ENCODE results near the gene WDR48.
"Not testable (repeated sequence)": the region's sequence is repeated elsewhere in the genome, so short reads cannot be mapped to it uniquely, and the experiment has no call there.

The WDR48 gene

GRCh38 chr3:39024497-39024896 lies 27.3 kb upstream of the WDR48 start:
- Histone ChIP-seq H3K4me3 (ENCODE audit: low read length) (no peak overlapping the region), H3K27me3 (ENCODE audit: control insufficient read depth, insufficient read depth, low read length) (no peaks in the 10 kb centered on the region), H3K4me1 (ENCODE audit: control insufficient read depth, insufficient read depth, low read length) (no peaks in the 10 kb centered on the region), H3K27ac (ENCODE audit: low read length) (no peak overlapping the region), H3K36me3 (ENCODE audit: control insufficient read depth, insufficient read depth, low read length) (no peaks in the 10 kb centered on the region), H3K9me3 (ENCODE audit: control insufficient read depth, insufficient read depth, low read length) (no peaks in the 10 kb centered on the region)
- no peak for DNase-seq (ENCODE audit: low read depth, low spot score)

GRCh38 chr3:39025222-39025970 lies 26.4 kb upstream of the WDR48 start:
- DNase-seq (ENCODE audit: low read depth, low spot score): no peak
- H3K4me1 ChIP-seq (ENCODE audit: control insufficient read depth, insufficient read depth, low read length): no peaks in the 10 kb centered on the region
- no peaks in the 10 kb centered on the region for H3K27me3 ChIP-seq (ENCODE audit: control insufficient read depth, insufficient read depth, low read length)
- no peaks in the 10 kb centered on the region for H3K36me3 ChIP-seq (ENCODE audit: control insufficient read depth, insufficient read depth, low read length)
- H3K4me3 ChIP-seq (ENCODE audit: low read length): no peak overlapping the region
- H3K9me3 ChIP-seq (ENCODE audit: control insufficient read depth, insufficient read depth, low read length): no peaks in the 10 kb centered on the region
- WGBS (ENCODE audit: insufficient coverage, insufficient read length): no CpG with 5 or more reads among the region's 6 CpGs
- no peak overlapping the region for H3K27ac ChIP-seq (ENCODE audit: low read length)

GRCh38 chr3:39028546-39028945 lies 23.3 kb upstream of the WDR48 start:
- DNase-seq (ENCODE audit: low read depth, low spot score): no peak
- Histone ChIP-seq H3K9me3 (ENCODE audit: control insufficient read depth, insufficient read depth, low read length) (no peaks in the 10 kb centered on the region), H3K27me3 (ENCODE audit: control insufficient read depth, insufficient read depth, low read length) (no peaks in the 10 kb centered on the region), H3K36me3 (ENCODE audit: control insufficient read depth, insufficient read depth, low read length) (no peaks in the 10 kb centered on the region), H3K4me3 (ENCODE audit: low read length) (no peak overlapping the region), H3K27ac (ENCODE audit: low read length) (no peak overlapping the region), H3K4me1 (ENCODE audit: control insufficient read depth, insufficient read depth, low read length) (no peaks in the 10 kb centered on the region)
- WGBS (ENCODE audit: insufficient coverage, insufficient read length): no CpG with 5 or more reads among the region's 3 CpGs

- Histone ChIP-seq H3K27ac (ENCODE audit: low read length) (no peak overlapping the region), H3K9me3 (ENCODE audit: control insufficient read depth, insufficient read depth, low read length) (no peaks in the 10 kb centered on the region), H3K4me3 (ENCODE audit: low read length) (no peak overlapping the region), H3K4me1 (ENCODE audit: control insufficient read depth, insufficient read depth, low read length) (no peaks in the 10 kb centered on the region), H3K27me3 (ENCODE audit: control insufficient read depth, insufficient read depth, low read length) (no peaks in the 10 kb centered on the region), H3K36me3 (ENCODE audit: control insufficient read depth, insufficient read depth, low read length) (no peaks in the 10 kb centered on the region)
- no peak for DNase-seq (ENCODE audit: low read depth, low spot score)
- no CpG with 5 or more reads among the region's 1 CpG for WGBS (ENCODE audit: insufficient coverage, insufficient read length)
Observed at GRCh38 chr3:39029556-39029955, 22.3 kb upstream of the WDR48 start.

- Histone ChIP-seq H3K27me3 (ENCODE audit: control insufficient read depth, insufficient read depth, low read length) (no peaks in the 10 kb centered on the region), H3K4me1 (ENCODE audit: control insufficient read depth, insufficient read depth, low read length) (no peaks in the 10 kb centered on the region), H3K27ac (ENCODE audit: low read length) (no peak overlapping the region), H3K36me3 (ENCODE audit: control insufficient read depth, insufficient read depth, low read length) (no peaks in the 10 kb centered on the region), H3K9me3 (ENCODE audit: control insufficient read depth, insufficient read depth, low read length) (no peaks in the 10 kb centered on the region), H3K4me3 (ENCODE audit: low read length) (no peak overlapping the region)
- DNase-seq (ENCODE audit: low read depth, low spot score): no peak
Observed at GRCh38 chr3:39038165-39038564, 13.7 kb upstream of the WDR48 start.

- Histone ChIP-seq H3K27ac (ENCODE audit: low read length) (no peak overlapping the region), H3K36me3 (ENCODE audit: control insufficient read depth, insufficient read depth, low read length) (no peaks in the 10 kb centered on the region), H3K4me1 (ENCODE audit: control insufficient read depth, insufficient read depth, low read length) (no peaks in the 10 kb centered on the region), H3K27me3 (ENCODE audit: control insufficient read depth, insufficient read depth, low read length) (no peaks in the 10 kb centered on the region), H3K9me3 (ENCODE audit: control insufficient read depth, insufficient read depth, low read length) (no peaks in the 10 kb centered on the region), H3K4me3 (ENCODE audit: low read length) (no peak overlapping the region)
- no peak for DNase-seq (ENCODE audit: low read depth, low spot score)
Observed at GRCh38 chr3:39050029-39050428, 1.8 kb upstream of the WDR48 start.

GRCh38 chr3:39052583-39052982 lies 767 bp downstream of the WDR48 start:
- Histone ChIP-seq H3K36me3 (ENCODE audit: control insufficient read depth, insufficient read depth, low read length) (no peaks in the 10 kb centered on the region), H3K9me3 (ENCODE audit: control insufficient read depth, insufficient read depth, low read length) (no peaks in the 10 kb centered on the region), H3K27ac (ENCODE audit: low read length) (no peak overlapping the region), H3K27me3 (ENCODE audit: control insufficient read depth, insufficient read depth, low read length) (no peaks in the 10 kb centered on the region), H3K4me3 (ENCODE audit: low read length) (peak overlapping the region; percentile 84; the same call in 1 of the 2 replicates), H3K4me1 (ENCODE audit: control insufficient read depth, insufficient read depth, low read length) (no peaks in the 10 kb centered on the region)
- no peak for DNase-seq (ENCODE audit: low read depth, low spot score)
- WGBS (ENCODE audit: insufficient coverage, insufficient read length): no CpG with 5 or more reads among the region's 11 CpGs

GRCh38 chr3:39053696-39054095 lies 1.9 kb downstream of the WDR48 start:
- H3K27me3 ChIP-seq (ENCODE audit: control insufficient read depth, insufficient read depth, low read length): no peaks in the 10 kb centered on the region
- H3K27ac ChIP-seq (ENCODE audit: low read length): no peak overlapping the region
- no peaks in the 10 kb centered on the region for H3K4me1 ChIP-seq (ENCODE audit: control insufficient read depth, insufficient read depth, low read length)
- no peaks in the 10 kb centered on the region for H3K9me3 ChIP-seq (ENCODE audit: control insufficient read depth, insufficient read depth, low read length)
- DNase-seq (ENCODE audit: low read depth, low spot score): no peak
- H3K4me3 ChIP-seq (ENCODE audit: low read length): no peak overlapping the region
- WGBS (ENCODE audit: insufficient coverage, insufficient read length): no CpG with 5 or more reads among the region's 2 CpGs
- no peaks in the 10 kb centered on the region for H3K36me3 ChIP-seq (ENCODE audit: control insufficient read depth, insufficient read depth, low read length)

- Histone ChIP-seq H3K4me3 (ENCODE audit: low read length) (no peak overlapping the region), H3K27me3 (ENCODE audit: control insufficient read depth, insufficient read depth, low read length) (no peaks in the 10 kb centered on the region)
- DNase-seq (ENCODE audit: low read depth, low spot score): no peak
Observed at GRCh38 chr3:39056151-39056550, 4.3 kb downstream of the WDR48 start.

GRCh38 chr3:39061228-39061627 lies 9.4 kb downstream of the WDR48 start:
- H3K4me3 ChIP-seq (ENCODE audit: low read length); H3K4me1 ChIP-seq (ENCODE audit: control insufficient read depth, insufficient read depth, low read length); H3K9me3 ChIP-seq (ENCODE audit: control insufficient read depth, insufficient read depth, low read length); H3K27ac ChIP-seq (ENCODE audit: low read length); H3K27me3 ChIP-seq (ENCODE audit: control insufficient read depth, insufficient read depth, low read length); H3K36me3 ChIP-seq (ENCODE audit: control insufficient read depth, insufficient read depth, low read length); DNase-seq (ENCODE audit: low read depth, low spot score): not testable (repeated sequence)
- WGBS (ENCODE audit: insufficient coverage, insufficient read length): no CpG with 5 or more reads among the region's 2 CpGs

More at GRCh38 chr3:39056151-39056550, 4.3 kb downstream of the WDR48 start:
- WGBS (ENCODE audit: insufficient coverage, insufficient read length): no CpG with 5 or more reads among the region's 3 CpGs
- Histone ChIP-seq H3K9me3 (ENCODE audit: control insufficient read depth, insufficient read depth, low read length) (no peaks in the 10 kb centered on the region), H3K27ac (ENCODE audit: low read length) (no peak overlapping the region), H3K4me1 (ENCODE audit: control insufficient read depth, insufficient read depth, low read length) (no peaks in the 10 kb centered on the region), H3K36me3 (ENCODE audit: control insufficient read depth, insufficient read depth, low read length) (no peaks in the 10 kb centered on the region)

- no peaks in the 10 kb centered on the region for H3K27me3 ChIP-seq (ENCODE audit: control insufficient read depth, insufficient read depth, low read length)
- H3K4me3 ChIP-seq (ENCODE audit: low read length): no peak overlapping the region
- no peaks in the 10 kb centered on the region for H3K36me3 ChIP-seq (ENCODE audit: control insufficient read depth, insufficient read depth, low read length)
- no CpG with 5 or more reads among the region's 1 CpG for WGBS (ENCODE audit: insufficient coverage, insufficient read length)
- H3K27ac ChIP-seq (ENCODE audit: low read length): no peak overlapping the region
- no peaks in the 10 kb centered on the region for H3K4me1 ChIP-seq (ENCODE audit: control insufficient read depth, insufficient read depth, low read length)
- DNase-seq (ENCODE audit: low read depth, low spot score): no peak
- H3K9me3 ChIP-seq (ENCODE audit: control insufficient read depth, insufficient read depth, low read length): no peaks in the 10 kb centered on the region
Observed at GRCh38 chr3:39062180-39062579, 10.4 kb downstream of the WDR48 start.

All from iPS DF 6.9 (cell line).